OCI-LY1 (cell line): ENCODE measurements around the gene STT3B.

Experiments used
- H2AFZ ChIP-seq: fragments of 200-600 bp; sonication (generic), shearing (Covaris generic); 2 replicates; pipeline ENCODE4 v1.6.0; 2014; ENCODE audit warnings: antibody characterized with exemption, mild to moderate bottlenecking, low read length
- H3F3A ChIP-seq: fragments of 200-600 bp; sonication (generic), shearing (Covaris generic); 2 replicates; pipeline ENCODE4 v1.6.0; 2014; ENCODE audit warnings: mild to moderate bottlenecking, antibody characterized with exemption, low read length, moderate library complexity; ENCODE audit not compliant: insufficient read depth
- H3K27ac ChIP-seq: fragments of 200-600 bp; sonication (generic); 2 replicates; pipeline ENCODE4 v1.5.1; 2014; ENCODE audit warnings: low read length, mixed run types, mild to moderate bottlenecking, low read depth; ENCODE audit not compliant: poor library complexity, severe bottlenecking
- H3K27me3 ChIP-seq: fragments of 200-600 bp; sonication (generic); 2 replicates; pipeline ENCODE4 v1.6.0; 2014; ENCODE audit warnings: antibody characterized with exemption, mild to moderate bottlenecking, low read length, moderate library complexity; ENCODE audit not compliant: insufficient read depth
- H3K36me3 ChIP-seq: fragments of 200-600 bp; sonication (generic); 2 replicates; pipeline ENCODE4 v1.6.1; 2014; ENCODE audit warnings: mild to moderate bottlenecking, antibody characterized with exemption, low read length, moderate library complexity, mixed read lengths; ENCODE audit not compliant: insufficient read depth
- H3K4me1 ChIP-seq: fragments of 200-600 bp; sonication (generic); 2 replicates; pipeline ENCODE4 v1.5.1; 2014; ENCODE audit warnings: mild to moderate bottlenecking, low read length, moderate library complexity; ENCODE audit not compliant: insufficient read depth, severe bottlenecking
- H3K4me2 ChIP-seq: fragments of 200-600 bp; sonication (generic), shearing (Covaris generic); 2 replicates; pipeline ENCODE4 v1.6.1; 2014; ENCODE audit warnings: low read length
- H3K4me3 ChIP-seq: fragments of 200-600 bp; sonication (generic); 2 replicates; pipeline ENCODE4 v1.5.1; 2014; ENCODE audit warnings: low read length, low read depth, mild to moderate bottlenecking, mixed read lengths; ENCODE audit not compliant: poor library complexity, severe bottlenecking
- H3K79me2 ChIP-seq: fragments of 200-600 bp; shearing (Covaris generic); 2 replicates; pipeline ENCODE4 v1.6.1; 2016; ENCODE audit warnings: mixed run types, low read length, mixed read lengths; ENCODE audit not compliant: insufficient read depth
- H3K9ac ChIP-seq: fragments of 200-600 bp; sonication (generic), shearing (Covaris generic); 2 replicates; pipeline ENCODE4 v1.6.1; 2014; ENCODE audit warnings: mild to moderate bottlenecking, low read length, mixed read lengths
- H3K9me2 ChIP-seq: fragments of 200-600 bp; sonication (generic), shearing (Covaris generic); 2 replicates; pipeline ENCODE4 v1.6.1; 2014; ENCODE audit warnings: low read depth, mild to moderate bottlenecking, low read length, mixed read lengths
- H3K9me3 ChIP-seq: fragments of 200-600 bp; shearing (Covaris generic); 2 replicates; pipeline ENCODE4 v1.6.1; 2014; ENCODE audit warnings: low read length, mixed read lengths
- H4K20me1 ChIP-seq: fragments of 200-600 bp; sonication (generic), shearing (Covaris generic); 2 replicates; pipeline ENCODE4 v1.6.0; 2016; ENCODE audit warnings: mild to moderate bottlenecking, low read length; ENCODE audit not compliant: insufficient read depth
- CTCF ChIP-seq: fragments of 200-600 bp; sonication (generic), shearing (Covaris generic); IDR thresholded peaks from 2 replicates; pipeline ENCODE4 v1.5.1; 2017; ENCODE audit warnings: mild to moderate bottlenecking, antibody characterized with exemption, low read length, moderate library complexity, mixed read lengths
- EZH2 ChIP-seq: fragments of 200-600 bp; sonication (generic), shearing (Covaris generic); IDR thresholded peaks from 2 replicates; pipeline ENCODE4 v1.8.0; 2017; ENCODE audit warnings: borderline replicate concordance, mixed run types, mild to moderate bottlenecking, antibody characterized with exemption, low read length, moderate library complexity, mixed read lengths

The STT3B gene

GRCh38 chr3:31486865-31487533 lies 45.7 kb upstream of the STT3B start:
- TF ChIP-seq EZH2, result no peak
- TF ChIP-seq CTCF, result no peak
- Histone ChIP-seq H3K4me1 (no peaks in the 10 kb centered on the region), H3K27me3 (no peaks in the 10 kb centered on the region), H3F3A (no peaks in the 10 kb centered on the region), H3K9ac (no peak overlapping the region), H3K4me2 (no peak overlapping the region), H2AFZ (no peak overlapping the region), H3K79me2 (no peaks in the 10 kb centered on the region), H3K9me3 (peaks cover 16% of the 10 kb centered on the region; the same call in 1 of the 2 replicates), H3K27ac (no peak overlapping the region), H3K36me3 (no peaks in the 10 kb centered on the region; the same call in 1 of the 2 replicates), H4K20me1 (no peaks in the 10 kb centered on the region), H3K4me3 (no peak overlapping the region), H3K9me2 (no peaks in the 10 kb centered on the region)

GRCh38 chr3:31488475-31489017 lies 44.2 kb upstream of the STT3B start:
- TF ChIP-seq CTCF (no peak), EZH2 (no peak)
- no peaks in the 10 kb centered on the region; the same call in 1 of the 2 replicates for H3K36me3 ChIP-seq
- no peak overlapping the region for H3K27ac ChIP-seq
- H3K4me1 ChIP-seq, result no peaks in the 10 kb centered on the region
- no peak overlapping the region for H2AFZ ChIP-seq
- H3K79me2 ChIP-seq, result no peaks in the 10 kb centered on the region
- no peaks in the 10 kb centered on the region for H3F3A ChIP-seq
- no peak overlapping the region for H3K4me2 ChIP-seq
- H3K27me3 ChIP-seq, result no peaks in the 10 kb centered on the region
- H3K9me2 ChIP-seq, result no peaks in the 10 kb centered on the region
- H3K4me3 ChIP-seq, result no peak overlapping the region
- H3K9me3 ChIP-seq, result peaks cover 21% of the 10 kb centered on the region; the same call in 1 of the 2 replicates
- H4K20me1 ChIP-seq, result no peaks in the 10 kb centered on the region
- no peak overlapping the region for H3K9ac ChIP-seq

GRCh38 chr3:31490502-31490901 lies 42.2 kb upstream of the STT3B start:
- no peaks in the 10 kb centered on the region for H3K79me2 ChIP-seq
- no peak overlapping the region for H3K4me2 ChIP-seq
- H3K9me2 ChIP-seq, result no peaks in the 10 kb centered on the region
- H2AFZ ChIP-seq, result no peak overlapping the region
- TF ChIP-seq CTCF, result no peak
- TF ChIP-seq EZH2, result no peak
- H3K27ac ChIP-seq, result no peak overlapping the region
- H3K4me1 ChIP-seq, result no peaks in the 10 kb centered on the region
- no peaks in the 10 kb centered on the region; the same call in 1 of the 2 replicates for H3K36me3 ChIP-seq
- H3K27me3 ChIP-seq, result no peaks in the 10 kb centered on the region
- no peaks in the 10 kb centered on the region for H4K20me1 ChIP-seq
- peaks cover 21% of the 10 kb centered on the region; the same call in 1 of the 2 replicates for H3K9me3 ChIP-seq
- no peak overlapping the region for H3K9ac ChIP-seq
- no peaks in the 10 kb centered on the region for H3F3A ChIP-seq
- no peak overlapping the region for H3K4me3 ChIP-seq
